Erythroblast (primary cell): ENCODE measurements around the gene IRX2.

ENCODE experiments used
- GATA1 ChIP-seq: IDR thresholded peaks from 2 replicates; pipeline ENCODE4 v1.6.1; 2011; ENCODE audit warnings: low read depth, mild to moderate bottlenecking, control low read depth, low read length, moderate library complexity
- POLR2A ChIP-seq: IDR thresholded peaks from 2 replicates; pipeline ENCODE4 v1.6.1; 2011; ENCODE audit warnings: mild to moderate bottlenecking, low read length

DNA sequence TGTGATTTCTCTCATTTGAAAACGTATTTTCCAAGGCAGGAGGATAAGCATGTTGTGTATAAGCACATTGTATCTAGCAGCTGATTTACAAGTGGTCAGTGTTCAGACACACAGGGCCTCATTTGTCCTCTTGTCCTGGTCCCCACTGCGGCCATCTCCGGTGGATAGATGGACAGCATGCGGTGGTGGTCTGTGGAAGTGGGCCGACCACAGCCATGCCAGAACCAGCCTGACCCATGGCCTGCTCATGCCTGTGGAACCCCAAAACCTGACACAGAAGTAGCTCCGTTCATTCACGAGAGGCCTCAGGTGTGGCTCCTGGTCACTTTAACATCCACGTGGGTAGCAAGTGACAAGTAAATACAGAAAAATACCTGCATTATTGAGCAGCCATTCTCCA lies 14.6 kb downstream of the IRX2 start:
- TF ChIP-seq POLR2A: no peak
- TF ChIP-seq GATA1: no peak
